ENCODE results near the gene KREMEN1. TPM values are rescaled to one million over a fixed set of nuclear protein-coding genes. Genes with fewer than 3 reads are reported as not detected.
A peak's percentile ranks its signal among the peaks of the same experiment; 100 is the strongest.

The KREMEN1 gene
- total and polyA plus RNA-seq, 9 of the 15 experiments (the other 6 are each of a cell fraction or from before 2014, with no cell fraction given): 0.69 to 11.5 (median 4.3) TPM

GRCh38 chr22:29109822-29110221, 37.0 kb downstream of the KREMEN1 start (continued):
- TF ChIP-seq ZNF512 (tag; IDR thresholded peaks at IDR 0.05) (no peak), GATAD2B (IDR thresholded peaks at IDR 0.05; ENCODE audit: borderline replicate concordance) (no peak), MEIS2 (IDR thresholded peaks at IDR 0.05; ENCODE audit: partially characterized antibody) (peak; percentile 17), GMEB1 (CRISPR knock-in tag; IDR thresholded peaks at IDR 0.05) (no peak), ELF2 (CRISPR knock-in tag; IDR thresholded peaks at IDR 0.05) (no peak), FOXK2 (conservative IDR thresholded peaks at IDR 0.05 in 1 of 2, IDR thresholded peaks at IDR 0.05 in 1 of 2; ENCODE audit: low read depth in 2 of 2) (0 out of 4 replicates have a peak, but pooled peaks of 1 of the 2 experiments have one; percentile 22), ZBTB2 (IDR thresholded peaks at IDR 0.05) (no peak), NR2C1 (IDR thresholded peaks at IDR 0.05) (0 out of 2 replicates have a peak, but pooled peaks have one; percentile 3), NR2C1 (tag; IDR thresholded peaks at IDR 0.05) (no peak), C11orf30 (IDR thresholded peaks at IDR 0.05; ENCODE audit: low read depth) (no peak), SMAD4 (CRISPR knock-in tag; conservative IDR thresholded peaks at IDR 0.05) (no peak), ELK1 (CRISPR knock-in tag; IDR thresholded peaks at IDR 0.05) (no peak), VEZF1 (CRISPR knock-in tag; IDR thresholded peaks at IDR 0.05) (no peak), RCOR1 (IDR thresholded peaks at IDR 0.05; ENCODE audit: borderline replicate concordance in 1 of 2, low read depth in 2 of 2, low read length in 2 of 2) (0 out of 4 replicates have a peak, but pooled peaks of 1 of the 2 experiments have one; percentile 8), ESRRA (IDR thresholded peaks at IDR 0.05; ENCODE audit: borderline replicate concordance, low read depth) (peak; percentile 43; the same call in 1 of the 2 replicates), ZFP1 (CRISPR knock-in tag; IDR thresholded peaks at IDR 0.05) (no peak), CEBPB (tag; IDR thresholded peaks at IDR 0.05) (no peak), TCF3 (CRISPR knock-in tag; IDR thresholded peaks at IDR 0.05) (0 out of 2 replicates have a peak, but pooled peaks have one; percentile 11), LEF1 (IDR thresholded peaks at IDR 0.05) (no peak), RBM39 (optimal IDR thresholded peaks at IDR 0.05; ENCODE audit: low read depth, low read length) (no peak), ADNP (tag; IDR thresholded peaks at IDR 0.05) (no peak), NFE2 (IDR thresholded peaks at IDR 0.05; ENCODE audit: low read depth) (peak; percentile 28; the same call in 1 of the 2 replicates), SMARCA4 (IDR thresholded peaks at IDR 0.05) (0 out of 2 replicates have a peak, but pooled peaks have one; percentile 13)
